Smooth muscle cell (in vitro differentiated cells): ENCODE data around the gene ZNF655. TPM values are rescaled to one million over a fixed set of nuclear protein-coding genes. Genes with fewer than 3 reads are reported as not detected.

Experiments used
- DNase-seq: peaks from one replicate; lab custom pipeline; 2025; ENCODE audit not compliant: unreplicated experiment; lab: John Stamatoyannopoulos, UW
- H2AFZ ChIP-seq: fragments of 200-600 bp; sonication (generic); 2 replicates; pipeline ENCODE4 v1.6.0; 2016; ENCODE audit warnings: antibody characterized with exemption, low read depth, mild to moderate bottlenecking
- H3F3A ChIP-seq: fragments of 200-600 bp; sonication (generic); 2 replicates; pipeline ENCODE4 v1.6.0; 2017; ENCODE audit warnings: antibody characterized with exemption, low read depth
- H3K27ac ChIP-seq: fragments of 200-600 bp; sonication (generic); 2 replicates; pipeline ENCODE4 v1.5.1; 2016; ENCODE audit warnings: low read depth, mild to moderate bottlenecking
- H3K27me3 ChIP-seq: fragments of 200-600 bp; sonication (generic); 2 replicates; pipeline ENCODE4 v1.6.1; 2016; ENCODE audit warnings: low read depth, mild to moderate bottlenecking
- H3K36me3 ChIP-seq: fragments of 200-600 bp; sonication (generic); 2 replicates; pipeline ENCODE4 v1.5.1; 2016; ENCODE audit warnings: low read depth
- H3K4me1 ChIP-seq: fragments of 200-600 bp; sonication (generic); 2 replicates; pipeline ENCODE4 v1.5.1; 2016; ENCODE audit warnings: low read depth
- H3K4me2 ChIP-seq: fragments of 200-600 bp; sonication (generic); 2 replicates; pipeline ENCODE4 v1.6.0; 2016; ENCODE audit warnings: mild to moderate bottlenecking
- H3K4me3 ChIP-seq: fragments of 200-600 bp; sonication (generic); 2 replicates; pipeline ENCODE4 v1.5.1; 2016; ENCODE audit warnings: mild to moderate bottlenecking
- H3K79me2 ChIP-seq: fragments of 200-600 bp; sonication (generic); 2 replicates; pipeline ENCODE4 v1.6.0; 2016; ENCODE audit warnings: low read depth, mild to moderate bottlenecking
- H3K9ac ChIP-seq: fragments of 200-600 bp; sonication (generic); 2 replicates; pipeline ENCODE4 v1.6.0; 2016; ENCODE audit warnings: low read depth
- H3K9me3 ChIP-seq: fragments of 200-600 bp; sonication (generic); replicated peaks from 2 replicates; pipeline ENCODE4 v1.5.1; 2016; ENCODE audit warnings: low read depth
- H4K20me1 ChIP-seq: fragments of 200-600 bp; sonication (generic); 2 replicates; pipeline ENCODE4 v1.6.0; 2016; ENCODE audit warnings: low read depth
- CTCF ChIP-seq: fragments of 200-600 bp; sonication (generic); IDR thresholded peaks from 2 replicates; pipeline ENCODE4 v1.5.1; 2017; ENCODE audit warnings: borderline replicate concordance, mild to moderate bottlenecking, antibody characterized with exemption; ENCODE audit not compliant: insufficient read depth, poor library complexity, severe bottlenecking
- WGBS: methylation state at CpG from one replicate; pipeline ENCODE4 v1.1.7; 2016; ENCODE audit warnings: low lambda C conversion rate; 5-methylcytosine and 5-hydroxymethylcytosine counted together
- polyA plus RNA-seq: library from polyadenylated mRNA; unstranded; fragments of >200 nt; fragmentation: Nextera tagmentation; extraction: Ambion mirVana; gene quantifications from 2 replicates; pipeline ENCODE4 v1.2.1, GENCODE V29; 2016
- total RNA-seq: library from RNA; depleted of rRNA; stranded (reverse); fragments of >200 nt; gene quantifications from 2 replicates; pipeline ENCODE4 v1.2.3, GENCODE V29; 2014

Gene ZNF655
- total and polyA plus RNA-seq, 2 experiments from 2014 or later = 21.6 to 67.2 TPM

- no peak for TF ChIP-seq CTCF
- WGBS = 65% methylated on average over 7 of the region's 7 CpGs
- Histone ChIP-seq H2AFZ (no peak overlapping the region), H3K4me3 (no peak overlapping the region), H3K27me3 (no peaks in the 10 kb centered on the region), H3F3A (no peaks in the 10 kb centered on the region), H3K27ac (no peak overlapping the region), H3K9me3 (no peaks in the 10 kb centered on the region), H3K79me2 (no peaks in the 10 kb centered on the region), H3K36me3 (no peaks in the 10 kb centered on the region), H3K4me2 (no peak overlapping the region), H4K20me1 (no peaks in the 10 kb centered on the region), H3K4me1 (no peaks in the 10 kb centered on the region), H3K9ac (no peak overlapping the region)
- DNase-seq = no peak
These were observed 43.3 kb downstream of the ZNF655 start for GRCh38 chr7:99601656-99602310.

GRCh38 chr7:99605527-99605926, 47.1 kb downstream of the ZNF655 start:
- no peak for TF ChIP-seq CTCF
- WGBS = 94% methylated on average over 7 of the region's 7 CpGs

GRCh38 chr7:99606531-99606930, 48.1 kb downstream of the ZNF655 start:
- H2AFZ ChIP-seq = no peak overlapping the region
- no peak for TF ChIP-seq CTCF
- no peaks in the 10 kb centered on the region for H3K36me3 ChIP-seq
- H3K27me3 ChIP-seq = no peaks in the 10 kb centered on the region
- no peak overlapping the region for H3K4me3 ChIP-seq
- H3K79me2 ChIP-seq = no peaks in the 10 kb centered on the region
- H3K27ac ChIP-seq = no peak overlapping the region
- WGBS = 87% methylated on average over 8 of the region's 8 CpGs
- H3K4me2 ChIP-seq = no peak overlapping the region
- H3F3A ChIP-seq = no peaks in the 10 kb centered on the region
- DNase-seq = no peak
- no peaks in the 10 kb centered on the region for H4K20me1 ChIP-seq
- H3K9me3 ChIP-seq = no peaks in the 10 kb centered on the region
- H3K9ac ChIP-seq = no peak overlapping the region
- H3K4me1 ChIP-seq = no peaks in the 10 kb centered on the region

More at GRCh38 chr7:99605527-99605926, 47.1 kb downstream of the ZNF655 start:
- H3K4me3 ChIP-seq = no peak overlapping the region
- no peaks in the 10 kb centered on the region for H3K4me1 ChIP-seq
- no peaks in the 10 kb centered on the region for H3F3A ChIP-seq
- no peak overlapping the region for H3K4me2 ChIP-seq
- H3K79me2 ChIP-seq = no peaks in the 10 kb centered on the region
- no peaks in the 10 kb centered on the region for H3K36me3 ChIP-seq
- H2AFZ ChIP-seq = no peak overlapping the region
- no peak for DNase-seq
- no peak overlapping the region for H3K27ac ChIP-seq
- H3K27me3 ChIP-seq = no peaks in the 10 kb centered on the region
- H3K9me3 ChIP-seq = no peaks in the 10 kb centered on the region
- H3K9ac ChIP-seq = no peak overlapping the region
- no peaks in the 10 kb centered on the region for H4K20me1 ChIP-seq

GRCh38 chr7:99607548-99607947, 49.1 kb downstream of the ZNF655 start:
- H3K9ac ChIP-seq = no peak overlapping the region
- H4K20me1 ChIP-seq = no peaks in the 10 kb centered on the region
- H3F3A ChIP-seq = no peaks in the 10 kb centered on the region
- H3K79me2 ChIP-seq = no peaks in the 10 kb centered on the region
- 79% methylated on average over 9 of the region's 9 CpGs for WGBS
- H3K27me3 ChIP-seq = no peaks in the 10 kb centered on the region
- H3K27ac ChIP-seq = no peak overlapping the region
- DNase-seq = no peak
- no peak overlapping the region for H3K4me3 ChIP-seq
- H2AFZ ChIP-seq = no peak overlapping the region
- no peaks in the 10 kb centered on the region for H3K9me3 ChIP-seq
- no peak for TF ChIP-seq CTCF
- no peak overlapping the region for H3K4me2 ChIP-seq
- H3K36me3 ChIP-seq = no peaks in the 10 kb centered on the region
- H3K4me1 ChIP-seq = no peaks in the 10 kb centered on the region
